OCI-M2 (cell line): Measurements from ENCODE around the gene MALL.
"Not testable (repeated sequence)": the region's sequence is repeated elsewhere in the genome, so short reads cannot be mapped to it uniquely, and the experiment has no call there.

Experiments
- DNase-seq: peaks from one replicate; lab custom pipeline; 2025; ENCODE audit not compliant: unreplicated experiment; lab: John Stamatoyannopoulos, UW

Gene MALL

DNA sequence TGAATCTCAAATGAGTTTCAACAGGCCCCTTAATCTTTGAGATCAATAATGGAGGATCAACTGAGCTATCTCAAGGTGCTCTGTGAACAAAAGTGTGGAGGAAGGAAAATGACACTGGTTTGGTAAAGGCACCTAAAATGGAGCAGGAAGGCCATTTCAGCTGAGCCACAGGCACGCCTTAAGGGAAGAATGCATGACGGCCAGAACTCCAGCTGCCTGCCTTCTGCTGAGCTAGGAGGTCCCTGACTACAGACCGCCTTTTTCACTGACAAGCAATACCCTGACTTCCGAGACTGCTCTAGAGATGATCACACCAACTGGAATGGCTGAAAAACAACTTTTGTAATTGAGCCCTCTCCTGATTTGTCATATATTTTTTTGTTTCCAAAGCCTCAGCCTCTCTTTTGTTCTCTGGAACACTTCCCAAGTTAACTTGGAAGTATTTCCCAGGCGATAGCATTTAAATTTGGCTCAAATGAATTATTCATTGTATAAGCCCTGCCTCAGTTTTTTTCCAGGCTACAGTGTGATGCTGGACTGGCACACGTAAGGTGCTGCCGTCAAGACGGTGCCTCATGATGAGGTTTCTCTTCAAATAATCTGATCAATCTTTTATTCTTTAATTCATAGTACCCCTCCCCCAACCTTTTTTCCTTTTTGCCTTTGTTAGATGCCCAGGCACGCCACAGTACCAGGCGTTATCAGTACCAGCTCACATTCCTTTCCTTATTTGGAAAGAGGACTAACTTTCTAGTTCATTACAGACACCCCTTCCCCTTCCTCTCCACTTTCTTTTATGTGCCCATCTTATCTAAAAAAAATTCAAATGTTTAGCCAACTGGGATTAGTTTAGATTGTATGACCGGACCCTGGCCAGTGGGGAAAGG lies 60.9 kb downstream of the MALL start:
- DNase-seq, result not testable (repeated sequence)

DNA sequence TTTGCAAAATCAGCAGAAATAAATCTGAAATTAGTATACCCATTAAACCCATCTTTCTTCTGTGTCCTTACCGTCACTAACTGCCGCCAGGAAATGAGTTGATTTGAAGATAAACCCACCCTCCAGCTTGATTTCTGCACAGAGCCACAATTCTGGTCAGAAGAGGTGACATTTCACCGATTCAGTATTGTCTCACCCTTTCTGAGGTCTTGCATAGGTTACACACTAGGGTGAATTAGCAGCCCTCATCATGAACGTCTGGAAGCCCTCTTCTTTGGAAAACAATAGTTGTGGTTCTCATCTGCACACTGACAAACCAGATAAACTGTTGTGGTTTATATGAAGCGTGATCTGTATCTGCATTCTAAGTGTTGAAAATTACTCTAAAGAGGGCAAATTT lies 61.9 kb downstream of the MALL start:
- DNase-seq, result not testable (repeated sequence)

- DNase-seq, result not testable (repeated sequence)
These were observed 63.5 kb downstream of the MALL start for GRCh38 chr2:110052166-110052565.

DNA sequence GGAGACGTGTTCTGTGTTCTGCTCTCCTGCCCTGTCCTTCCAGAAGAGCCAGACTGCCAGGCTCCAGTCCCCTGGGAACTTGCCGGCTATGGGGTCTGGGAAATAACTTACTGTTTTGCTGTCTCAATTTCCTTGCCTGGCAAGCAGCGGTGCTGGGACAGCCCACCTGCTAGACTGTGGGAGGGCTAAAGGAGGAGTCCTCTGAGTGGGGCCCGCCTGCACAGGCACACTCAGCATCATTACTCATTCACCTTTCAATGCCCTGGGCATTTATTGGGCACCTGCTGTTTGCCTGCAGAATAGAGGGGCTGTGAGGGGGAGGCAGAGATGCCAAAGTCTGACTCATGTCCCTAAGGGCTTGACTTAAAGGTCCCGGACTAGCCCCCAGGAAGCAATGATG lies 65.4 kb downstream of the MALL start:
- not testable (repeated sequence) for DNase-seq

- DNase-seq, result not testable (repeated sequence)
These were observed 65.9 kb downstream of the MALL start for GRCh38 chr2:110049769-110050168.

- DNase-seq, result not testable (repeated sequence)
These were observed 67.1 kb downstream of the MALL start for GRCh38 chr2:110048255-110049197.

DNA sequence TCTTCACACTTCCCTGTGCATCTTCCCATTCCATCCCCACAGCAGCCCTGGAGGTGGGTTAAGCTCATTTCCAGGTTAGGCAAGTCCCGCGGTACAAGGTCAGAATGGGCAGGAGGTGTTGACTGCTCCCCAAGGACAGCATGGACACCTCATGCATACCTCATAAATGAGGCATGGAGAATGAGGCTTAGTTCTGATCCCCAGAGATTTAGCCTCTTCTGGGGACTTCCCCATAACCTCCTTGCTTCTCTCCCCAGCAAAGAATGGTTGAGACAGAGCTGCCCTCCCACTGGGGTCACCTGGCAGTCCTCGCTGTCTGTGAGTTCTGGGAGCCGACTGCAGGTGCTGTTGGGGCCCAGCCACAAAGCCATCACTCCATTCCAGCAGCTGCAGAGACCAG lies 68.4 kb downstream of the MALL start:
- not testable (repeated sequence) for DNase-seq

- DNase-seq, result not testable (repeated sequence)
These were observed 73.5 kb downstream of the MALL start for GRCh38 chr2:110041941-110042660.

DNA sequence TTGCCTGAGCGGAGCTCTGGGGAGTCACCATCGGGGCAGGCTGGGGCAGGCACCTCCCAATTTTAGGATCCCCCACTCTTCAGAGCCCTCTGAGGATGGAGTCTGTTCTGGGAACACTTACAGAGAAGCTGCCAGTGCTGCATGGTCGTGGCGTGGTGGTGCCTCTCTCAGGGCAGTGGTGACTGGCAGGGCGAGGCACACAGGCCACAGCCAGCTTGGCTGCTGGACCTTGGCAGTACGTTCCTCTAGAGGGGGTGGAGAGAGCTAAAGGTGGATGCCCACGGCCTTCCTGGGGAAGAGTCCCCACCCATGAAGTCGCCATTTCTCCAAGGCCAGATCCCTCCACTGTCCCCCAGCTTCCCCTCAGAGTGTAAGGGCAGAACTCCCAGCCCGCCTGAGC lies 78.3 kb downstream of the MALL start:
- DNase-seq, result not testable (repeated sequence)

GRCh38 chr2:110035384-110035783 lies 80.2 kb downstream of the MALL start:
- not testable (repeated sequence) for DNase-seq

DNA sequence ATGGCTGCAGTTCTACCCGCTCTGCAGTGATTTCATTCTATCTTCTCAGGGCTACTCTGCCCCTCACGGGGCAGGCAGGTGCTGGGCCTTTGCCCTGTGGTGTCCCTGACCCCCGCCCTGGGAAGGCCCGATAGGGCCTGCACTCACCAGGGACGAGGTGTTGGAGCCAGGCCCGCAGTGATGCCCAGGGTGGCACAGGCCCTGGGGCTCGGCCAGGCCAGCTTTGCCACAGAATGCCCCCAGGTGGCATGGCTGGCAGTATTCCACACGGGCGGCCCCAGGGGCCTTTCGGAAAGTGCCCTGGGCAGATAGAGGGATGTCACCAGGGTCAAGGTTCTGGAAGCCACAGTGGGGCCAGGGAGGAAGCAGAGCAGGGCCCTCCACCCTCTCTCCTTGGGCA lies 80.7 kb downstream of the MALL start:
- DNase-seq, result not testable (repeated sequence)
